Measurements from ENCODE around the gene TXLNG. TPM values are rescaled to one million over a fixed set of nuclear protein-coding genes. Genes with fewer than 3 reads are reported as not detected.

Gene TXLNG
- total RNA-seq, 1 donor from 2014 or later: 11.2 TPM

GRCh38 chrX:16797841-16798240 is 11.6 kb downstream of the TXLNG start:
- no peaks in the 10 kb centered on the region for H3K4me1 ChIP-seq
- DNase-seq (no peak), ATAC-seq (no peak)
- H3K27me3 ChIP-seq (ENCODE audit: low read depth): no peaks in the 10 kb centered on the region
- no peak overlapping the region for H3K4me3 ChIP-seq
- no peak for TF ChIP-seq CTCF (IDR thresholded peaks at IDR 0.05)
- intact Hi-C loops (cut with DNase I): no loop called here
- H3K36me3 ChIP-seq: peaks cover 16% of the 10 kb centered on the region
- no peak overlapping the region for H3K27ac ChIP-seq
- no peaks in the 10 kb centered on the region for H3K9me3 ChIP-seq

GRCh38 chrX:16804923-16805464 is 18.7 kb downstream of the TXLNG start:
- Histone ChIP-seq H3K36me3 (no peaks in the 10 kb centered on the region), H3K27me3 (ENCODE audit: low read depth) (no peaks in the 10 kb centered on the region), H3K4me1 (peaks cover 10% of the 10 kb centered on the region), H3K4me3 (no peak overlapping the region), H3K9me3 (no peaks in the 10 kb centered on the region), H3K27ac (no peak overlapping the region)
- intact Hi-C loops (cut with DNase I): no loop called here
- no peak for TF ChIP-seq CTCF (IDR thresholded peaks at IDR 0.05)
- ATAC-seq (no peak), DNase-seq (no peak)

GRCh38 chrX:16807548-16807947 is 21.3 kb downstream of the TXLNG start:
- Histone ChIP-seq H3K4me3 (peak overlapping the region; percentile 43), H3K27ac (peak overlapping the region; percentile 24), H3K36me3 (no peaks in the 10 kb centered on the region), H3K4me1 (peaks cover 10% of the 10 kb centered on the region), H3K9me3 (no peaks in the 10 kb centered on the region), H3K27me3 (ENCODE audit: low read depth) (no peaks in the 10 kb centered on the region)
- TF ChIP-seq CTCF (IDR thresholded peaks at IDR 0.05): peak; percentile 20
- ATAC-seq: peak; percentile 46 to 74
- no peak for DNase-seq
- intact Hi-C loops (cut with DNase I): no loop called here

- peak overlapping the region; percentile 24 for H3K27ac ChIP-seq
Measured at GRCh38 chrX:16807976-16808542, 21.8 kb downstream of the TXLNG start.

GRCh38 chrX:16814597-16814996 is 28.3 kb downstream of the TXLNG start:
- H3K27me3 ChIP-seq (ENCODE audit: low read depth): no peaks in the 10 kb centered on the region
- H3K4me3 ChIP-seq: no peak overlapping the region
- peaks cover 9% of the 10 kb centered on the region for H3K36me3 ChIP-seq
- H3K27ac ChIP-seq: no peak overlapping the region
- no peaks in the 10 kb centered on the region for H3K9me3 ChIP-seq
- no peak for TF ChIP-seq CTCF (IDR thresholded peaks at IDR 0.05)
- H3K4me1 ChIP-seq: no peaks in the 10 kb centered on the region
- intact Hi-C loops (cut with DNase I): no loop called here
- ATAC-seq (no peak), DNase-seq (no peak)

More at GRCh38 chrX:16807976-16808542, 21.8 kb downstream of the TXLNG start:
- TF ChIP-seq CTCF (IDR thresholded peaks at IDR 0.05): no peak
- H3K4me3 ChIP-seq: peak overlapping the region; percentile 43
- H3K4me1 ChIP-seq: peaks cover 10% of the 10 kb centered on the region
- ATAC-seq: peak; percentile 58 to 86
- no peaks in the 10 kb centered on the region for H3K36me3 ChIP-seq
- no peaks in the 10 kb centered on the region for H3K9me3 ChIP-seq
- no peak for DNase-seq
- intact Hi-C loops (cut with DNase I): no loop called here
- no peaks in the 10 kb centered on the region for H3K27me3 ChIP-seq (ENCODE audit: low read depth)
